K562 (cell line): ENCODE results near the gene LGALS16. TPM values are rescaled to one million over a fixed set of nuclear protein-coding genes. Genes with fewer than 3 reads are reported as not detected.

Source experiments
- ATAC-seq: fragments of 200-7000 bp; cut with Tn5 transposase; 3 replicates; pipeline ENCODE4 v1.9.1; 2020; ENCODE audit warnings: moderate library complexity
- BruUV-seq: library from RNA; stranded (reverse); fragments of 400-500 nt; replicated peaks from 2 replicates; lab custom pipeline; 2021; lab: Mats Ljungman, UMichigan
- CTCF ChIA-PET: fragments of 300-600 bp; formaldehyde crosslinking; extraction: SDS; loops from one replicate; lab custom pipeline; 2021; ENCODE audit warnings: low intra/inter-chr PET ratio; lab: Yijun Ruan, JAX
- POLR2A ChIA-PET: fragments of 300-600, 350-650 bp; sonication (Branson Sonifier 250); formaldehyde crosslinking; extraction: SDS; loops from one replicate; lab custom pipeline; 2021; ENCODE audit warnings: antibody characterized with exemption, inconsistent platforms; lab: Yijun Ruan, JAX
- DNase-seq, 4 experiments: peaks; one replicate each; pipeline versions ENCODE4 v3.0.0 to v3.0.0-alpha.2; 2011 to 2018; ENCODE audit warnings: low spot score in 3 of 4, mixed read lengths in 3 of 4; ENCODE audit errors: extremely low read depth in 1 of 4
- FAIRE-seq: peaks from 2 replicates; lab custom pipeline; 2011; peaks lifted over from hg19 to GRCh38; lab: Jason Lieb, UNC
- H2AFZ ChIP-seq: 2 replicates; pipeline ENCODE4 v1.6.0; 2011; ENCODE audit warnings: low read depth, low read length, control low read depth, inconsistent platforms
- H3K27ac ChIP-seq: fragments of 200-600 bp; 3 replicates; pipeline ENCODE4 v1.8.0; 2011; ENCODE audit warnings: low read depth, mild to moderate bottlenecking, control low read depth, inconsistent platforms, low read length, moderate library complexity, mixed read lengths; ENCODE audit errors: extremely low read depth
- H3K27me3 ChIP-seq, 2 experiments: fragments of 300-600 bp in 1 of 2; 2 replicates in 1 of 2; 3 replicates in 1 of 2; pipeline versions ENCODE4 v1.6.0 to v1.8.0; 2011; ENCODE audit warnings: inconsistent platforms in 2 of 2, low read length in 2 of 2, mild to moderate bottlenecking in 1 of 2, mixed read lengths in 1 of 2, moderate library complexity in 1 of 2; ENCODE audit not compliant: control insufficient read depth in 2 of 2, insufficient read depth in 2 of 2
- H3K36me3 ChIP-seq: fragments of 300-600 bp; 3 replicates; pipeline ENCODE4 v1.8.0; 2011; ENCODE audit warnings: mild to moderate bottlenecking, low read length, inconsistent platforms; ENCODE audit not compliant: control insufficient read depth, insufficient read depth
- H3K4me1 ChIP-seq, 2 experiments: fragments of 200-600 bp in 1 of 2; replicated peaks in 1 of 2; 2 replicates in 1 of 2; 3 replicates in 1 of 2; pipeline versions ENCODE4 v1.5.1 to v1.8.0; 2011; ENCODE audit warnings: inconsistent platforms in 2 of 2, low read length in 2 of 2, mild to moderate bottlenecking in 1 of 2, mixed read lengths in 1 of 2, moderate library complexity in 1 of 2; ENCODE audit not compliant: control insufficient read depth in 2 of 2, insufficient read depth in 2 of 2
- H3K4me2 ChIP-seq: 2 replicates; pipeline ENCODE4 v1.6.1; 2011; ENCODE audit warnings: low read length, control low read depth, inconsistent platforms, mixed read lengths; ENCODE audit not compliant: insufficient read depth
- H3K4me3 ChIP-seq: fragments of 200-600 bp; sonication (generic), shearing (Covaris generic); 2 replicates; pipeline ENCODE4 v1.5.1; 2016; ENCODE audit warnings: control low read depth, inconsistent platforms
- H3K79me2 ChIP-seq: fragments of 200-600 bp; 3 replicates; pipeline ENCODE4 v1.8.0; 2011; ENCODE audit warnings: low read length, inconsistent platforms; ENCODE audit not compliant: control insufficient read depth, insufficient read depth
- H3K9ac ChIP-seq, 2 experiments: 2 replicates each; pipeline versions ENCODE4 v1.6.0 to v1.6.1; 2011; ENCODE audit warnings: low read depth in 2 of 2, low read length in 2 of 2, control low read depth in 1 of 2, inconsistent platforms in 1 of 2, mild to moderate bottlenecking in 1 of 2, mixed read lengths in 1 of 2; ENCODE audit not compliant: insufficient read depth in 1 of 2
- H3K9me1 ChIP-seq: one replicate; pipeline ENCODE4 v1.6.0; 2011; ENCODE audit warnings: inconsistent platforms, mild to moderate bottlenecking, low read length, moderate library complexity; ENCODE audit not compliant: control insufficient read depth, insufficient read depth
- H3K9me3 ChIP-seq: replicated peaks from 2 replicates; pipeline ENCODE4 v1.5.1; 2011; ENCODE audit warnings: low read depth, low read length, inconsistent platforms; ENCODE audit not compliant: control insufficient read depth, insufficient read depth
- H4K20me1 ChIP-seq: replicated peaks from 2 replicates; pipeline ENCODE4 v1.6.1; 2011; ENCODE audit warnings: low read length, inconsistent platforms, mixed read lengths; ENCODE audit not compliant: control insufficient read depth, insufficient read depth
- ARHGAP35 ChIP-seq: fragments of 450-650 bp; IDR thresholded peaks from 2 replicates; pipeline ENCODE4 v1.6.1; 2018; ENCODE audit not compliant: partially characterized antibody
- ETV6 ChIP-seq, 3 experiments: fragments of 150-350 bp in 1 of 3; sonication (generic) in 1 of 3; formaldehyde crosslinking in 1 of 3; IDR thresholded peaks; 2 replicates each; pipeline versions ENCODE4 v1.6.1 to v1.8.0; 2014 to 2022; ENCODE audit warnings: borderline replicate concordance in 2 of 3, low read depth in 2 of 3, antibody characterized with exemption in 1 of 3, low read length in 1 of 3, mild to moderate bottlenecking in 1 of 3, missing genetic modification reagents in 1 of 3
- GABPB1 ChIP-seq: sonication (generic); formaldehyde crosslinking; IDR thresholded peaks from 2 replicates; pipeline ENCODE4 v1.8.0; 2022; ENCODE audit warnings: mild to moderate bottlenecking, missing genetic modification reagents
- HDAC1 ChIP-seq, 2 experiments: fragments of 450-650 bp; IDR thresholded peaks; 2 replicates each; pipeline ENCODE4 v1.6.1; 2016 to 2017; ENCODE audit warnings: inconsistent platforms in 1 of 2, mild to moderate bottlenecking in 1 of 2, moderate library complexity in 1 of 2
- KLF6 ChIP-seq: fragments of 250-450 bp; sonication (Bioruptor Pico); IDR thresholded peaks from 2 replicates; pipeline ENCODE4 v1.4.0; 2020; ENCODE audit warnings: mild to moderate bottlenecking, moderate library complexity, borderline replicate concordance
- LEF1 ChIP-seq: fragments of 450-650 bp; IDR thresholded peaks from 2 replicates; pipeline ENCODE4 v1.6.1; 2016; ENCODE audit warnings: mild to moderate bottlenecking
- POLR2AphosphoS2 ChIP-seq: IDR thresholded peaks from 2 replicates; pipeline ENCODE4 v1.6.1; 2012; ENCODE audit warnings: low read length, improper control_type of control experiment
- SPI1 ChIP-seq: IDR thresholded peaks from 2 replicates; pipeline ENCODE4 v1.6.1; 2011; ENCODE audit warnings: low read depth, low read length, control low read depth, borderline replicate concordance
- WGBS: fragments of 100-300 bp; shearing (Covaris generic); methylation state at CpG from one replicate; pipeline ENCODE4 v1.1.6; 2016; ENCODE audit warnings: low coverage, mixed read lengths; ENCODE audit not compliant: insufficient coverage; ENCODE audit errors: missing lambda C conversion rate; 5-methylcytosine and 5-hydroxymethylcytosine counted together
- in situ Hi-C: fragments of 300-500 bp; cut with MboI; formaldehyde crosslinking; loops from 4 replicates; pipeline ENCODE4 v1.15.0; 2018; ENCODE audit warnings: inconsistent platforms, mixed read lengths
- intact Hi-C: fragments of 100-400 bp; cut with micrococcal nuclease; formaldehyde crosslinking; loops from 2 replicates; pipeline ENCODE4 v1.14.2; 2022
- polyA plus RNA-seq, 8 experiments: library from polyadenylated mRNA; depleted of rRNA in 4 of 8; stranded (reverse) in 5 of 8; unstranded in 3 of 8; fragments of >200 nt; fragmentation: Nextera tagmentation in 2 of 8; fragmentation: Illumina TruSeq in 1 of 8; extraction: Ambion mirVana in 2 of 8; extraction: Trizol in 1 of 8; gene quantifications; 2 replicates each; pipeline versions ENCODE4 v1.2.1 to v1.2.3, GENCODE V29; 2011 to 2014; ENCODE audit warnings: inconsistent platforms in 1 of 8, missing spikeins in 1 of 8
- small RNA-seq: library from RNA; depleted of rRNA; stranded (forward); fragments of <200 nt; gene quantifications from one replicate; pipeline ENCODE3, GENCODE V24; 2014
- total RNA-seq, 7 experiments: library from RNA; depleted of rRNA in 6 of 7; stranded (reverse); fragments of >200 nt in 6 of 7; fragmentation: Illumina TruSeq in 2 of 7; extraction: Trizol in 2 of 7; gene quantifications; 2 replicates each; pipeline versions ENCODE4 v1.2.1 to v1.2.3, GENCODE V29; 2011 to 2021; ENCODE audit warnings: low replicate concordance in 1 of 7

The LGALS16 gene
- total and polyA plus RNA-seq, 9 of the 15 experiments (the other 6 are each of a cell fraction or from before 2014, with no cell fraction given), result not detected

DNA sequence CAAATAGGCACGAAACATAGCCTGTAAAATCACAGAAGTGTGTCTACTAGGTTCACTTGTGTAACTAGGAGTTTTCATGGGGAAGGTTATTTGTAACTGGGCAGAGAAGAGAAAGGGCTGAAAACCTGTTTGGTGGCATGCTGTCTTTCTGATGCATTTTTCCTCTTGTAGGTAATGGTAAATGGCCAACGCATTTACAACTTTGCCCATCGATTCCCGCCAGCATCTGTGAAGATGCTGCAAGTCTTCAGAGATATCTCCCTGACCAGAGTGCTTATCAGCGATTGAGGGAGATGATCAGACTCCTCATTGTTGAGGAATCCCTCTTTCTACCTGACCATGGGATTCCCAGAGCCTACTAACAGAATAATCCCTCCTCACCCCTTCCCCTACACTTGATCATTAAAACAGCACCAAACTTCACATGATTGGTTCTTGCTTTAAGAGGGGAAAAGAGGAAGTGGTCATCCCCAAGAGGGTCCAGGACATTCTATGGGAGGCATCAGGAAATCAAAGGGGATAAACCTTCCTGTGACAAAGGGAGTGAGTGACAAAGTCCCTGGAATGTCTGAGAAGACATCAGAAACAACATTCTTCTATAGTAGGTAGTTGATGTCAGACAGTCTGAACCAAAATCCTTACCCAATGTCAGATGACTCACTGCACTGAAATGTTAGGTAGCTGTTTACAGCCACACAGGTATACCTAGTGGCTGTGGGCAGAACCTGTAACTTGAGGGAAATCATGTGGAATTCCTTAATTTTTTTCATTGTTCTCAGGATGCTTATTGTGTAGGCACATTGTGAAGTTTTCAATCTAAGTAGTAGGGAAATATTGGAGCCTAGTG, 53.5 kb downstream of the LGALS16 start:
- Histone ChIP-seq H3K4me1 (no peaks in the 10 kb centered on the region), H3K9me1 (no peaks in the 10 kb centered on the region), H3K9ac (no peak overlapping the region), H3K27ac (no peak overlapping the region), H3K4me2 (no peak overlapping the region), H3K36me3 (no peaks in the 10 kb centered on the region), H3K9me3 (no peaks in the 10 kb centered on the region), H3K27me3 (peaks cover 3 to 6% of the 10 kb centered on the region in 2 experiments; a peak in 3 of 5 replicates), H3K79me2 (no peaks in the 10 kb centered on the region), H3K4me3 (no peak overlapping the region), H4K20me1 (no peaks in the 10 kb centered on the region; the same call in 1 of the 2 replicates), H2AFZ (no peak overlapping the region)
- intact Hi-C loops (no loop called here), in situ Hi-C loops (no loop called here)
- TF ChIP-seq POLR2AphosphoS2 (no peak), SPI1 (peak; percentile 69; the same call in 1 of the 2 replicates), KLF6 (CRISPR knock-in tag) (no peak), HDAC1 (IDR thresholded peaks at IDR 0.05) (no peak), GABPB1 (CRISPR knock-in tag) (no peak), ARHGAP35 (no peak), LEF1 (no peak), ETV6 (IDR thresholded peaks at IDR 0.05; ENCODE audit: borderline replicate concordance in 1 of 2, low read depth in 2 of 2, low read length in 1 of 2) (no peak), ETV6 (CRISPR knock-in tag; IDR thresholded peaks at IDR 0.05; ENCODE audit: borderline replicate concordance) (no peak)
- no TSS peak for BruUV-seq
- ATAC-seq (no peak), DNase-seq (no peak), FAIRE-seq (no peak)
- POLR2A ChIA-PET, result no interaction called here
- CTCF ChIA-PET, result no interaction called here
- WGBS, result 0% methylated on average over 5 of the region's 5 CpGs

Small RNA genes within 50 kb of the gene (small RNA-seq; reads per million reads assigned to genes)
- gene AC005176.2, result not detected
- gene RPS29P27, result not detected
- gene RPS29P30, result not detected

Other genes with a start within 250 kb of the LGALS16 start
Only the 7 nearest of the 15 such genes appear.
- gene SELENOV, start 140.8 kb upstream of the LGALS16 start, total RNA-seq (2014; rRNA removed), result not detected in 2 replicates
- not detected in 2 replicates for gene SELENOV, start 140.8 kb upstream of the LGALS16 start, total RNA-seq (2014; rRNA removed; fragmentation: Illumina TruSeq; extraction: Trizol)
- gene SELENOV, start 140.8 kb upstream of the LGALS16 start, total RNA-seq (2015; rRNA removed; fragmentation: Illumina TruSeq; extraction: Trizol), result not detected in 2 replicates
- gene SELENOV, start 140.8 kb upstream of the LGALS16 start, total RNA-seq (2021), result 0.09 and 0.20 TPM in 2 replicates
- 0.15 TPM in 1 of 2 replicates, not detected in the other for gene SELENOV, start 140.8 kb upstream of the LGALS16 start, polyA plus RNA-seq (2011; rRNA removed)
- gene SELENOV, start 140.8 kb upstream of the LGALS16 start, polyA plus RNA-seq (2014; fragmentation: Illumina TruSeq; extraction: Trizol), result 0.08 and 0.09 TPM in 2 replicates
- gene SELENOV, start 140.8 kb upstream of the LGALS16 start, polyA plus RNA-seq (2014; fragmentation: Nextera tagmentation; extraction: Ambion mirVana), result under 1 TPM; 0.04 to 0.06 TPM
- gene SELENOV, start 140.8 kb upstream of the LGALS16 start, polyA plus RNA-seq (2014; rRNA removed), result 0.05 TPM in 1 of 2 replicates, not detected in the other
- gene EID2B, start 123.1 kb upstream of the LGALS16 start, total RNA-seq (2014; rRNA removed), result 4.8 and 5.1 TPM in 2 replicates
- gene EID2B, start 123.1 kb upstream of the LGALS16 start, total RNA-seq (2014; rRNA removed; fragmentation: Illumina TruSeq; extraction: Trizol), result 3.9 and 4.8 TPM in 2 replicates
- gene EID2B, start 123.1 kb upstream of the LGALS16 start, total RNA-seq (2015; rRNA removed; fragmentation: Illumina TruSeq; extraction: Trizol), result 2.9 and 3.5 TPM in 2 replicates
- gene EID2B, start 123.1 kb upstream of the LGALS16 start, total RNA-seq (2021), result 3.9 and 4.2 TPM in 2 replicates
- gene EID2B, start 123.1 kb upstream of the LGALS16 start, polyA plus RNA-seq (2011; rRNA removed), result 7.9 and 9.3 TPM in 2 replicates
- 2.0 and 2.8 TPM in 2 replicates for gene EID2B, start 123.1 kb upstream of the LGALS16 start, polyA plus RNA-seq (2014; fragmentation: Illumina TruSeq; extraction: Trizol)
- gene EID2B, start 123.1 kb upstream of the LGALS16 start, polyA plus RNA-seq (2014; fragmentation: Nextera tagmentation; extraction: Ambion mirVana), result 1 to 10 TPM; 4.9 to 5.4 TPM
- 8.8 and 9.8 TPM in 2 replicates for gene EID2B, start 123.1 kb upstream of the LGALS16 start, polyA plus RNA-seq (2014; rRNA removed)
- gene EID2, start 115.8 kb upstream of the LGALS16 start, total RNA-seq (2014; rRNA removed), result 18.5 and 20.8 TPM in 2 replicates
- 10.9 and 11.7 TPM in 2 replicates for gene EID2, start 115.8 kb upstream of the LGALS16 start, total RNA-seq (2014; rRNA removed; fragmentation: Illumina TruSeq; extraction: Trizol)
- 9.9 and 11.3 TPM in 2 replicates for gene EID2, start 115.8 kb upstream of the LGALS16 start, total RNA-seq (2015; rRNA removed; fragmentation: Illumina TruSeq; extraction: Trizol)
- 13.8 and 14.6 TPM in 2 replicates for gene EID2, start 115.8 kb upstream of the LGALS16 start, total RNA-seq (2021)
- gene EID2, start 115.8 kb upstream of the LGALS16 start, polyA plus RNA-seq (2011; rRNA removed), result 7.3 and 12.4 TPM in 2 replicates
- gene EID2, start 115.8 kb upstream of the LGALS16 start, polyA plus RNA-seq (2014; fragmentation: Illumina TruSeq; extraction: Trizol), result 8.2 and 9.6 TPM in 2 replicates
- gene EID2, start 115.8 kb upstream of the LGALS16 start, polyA plus RNA-seq (2014; fragmentation: Nextera tagmentation; extraction: Ambion mirVana), result 1 to 10 TPM; 2.5 to 2.7 TPM
- gene EID2, start 115.8 kb upstream of the LGALS16 start, polyA plus RNA-seq (2014; rRNA removed), result 18.5 and 23.6 TPM in 2 replicates
- gene LGALS13, start 53.4 kb upstream of the LGALS16 start, total RNA-seq (2014; rRNA removed), result not detected in 2 replicates
- gene LGALS13, start 53.4 kb upstream of the LGALS16 start, total RNA-seq (2014; rRNA removed; fragmentation: Illumina TruSeq; extraction: Trizol), result not detected in 2 replicates
- gene LGALS13, start 53.4 kb upstream of the LGALS16 start, total RNA-seq (2015; rRNA removed; fragmentation: Illumina TruSeq; extraction: Trizol), result 0.43 TPM in 1 of 2 replicates, not detected in the other
- not detected in 2 replicates for gene LGALS13, start 53.4 kb upstream of the LGALS16 start, total RNA-seq (2021)
- gene LGALS13, start 53.4 kb upstream of the LGALS16 start, polyA plus RNA-seq (2011; rRNA removed), result not detected in 2 replicates
- not detected in 2 replicates for gene LGALS13, start 53.4 kb upstream of the LGALS16 start, polyA plus RNA-seq (2014; fragmentation: Illumina TruSeq; extraction: Trizol)
- under 1 TPM in 1 of 2 experiments, not detected in 1; 0.11 TPM for gene LGALS13, start 53.4 kb upstream of the LGALS16 start, polyA plus RNA-seq (2014; fragmentation: Nextera tagmentation; extraction: Ambion mirVana)
- gene LGALS13, start 53.4 kb upstream of the LGALS16 start, polyA plus RNA-seq (2014; rRNA removed), result not detected in 2 replicates
- gene LGALS14, start 48.6 kb downstream of the LGALS16 start, total RNA-seq (2014; rRNA removed), result not detected in 2 replicates
- gene LGALS14, start 48.6 kb downstream of the LGALS16 start, total RNA-seq (2014; rRNA removed; fragmentation: Illumina TruSeq; extraction: Trizol), result not detected in 2 replicates
- gene LGALS14, start 48.6 kb downstream of the LGALS16 start, total RNA-seq (2015; rRNA removed; fragmentation: Illumina TruSeq; extraction: Trizol), result not detected in 2 replicates
- gene LGALS14, start 48.6 kb downstream of the LGALS16 start, total RNA-seq (2021), result not detected in 2 replicates
- gene LGALS14, start 48.6 kb downstream of the LGALS16 start, polyA plus RNA-seq (2011; rRNA removed), result not detected in 2 replicates
- gene LGALS14, start 48.6 kb downstream of the LGALS16 start, polyA plus RNA-seq (2014; fragmentation: Illumina TruSeq; extraction: Trizol), result not detected in 2 replicates
- not detected for gene LGALS14, start 48.6 kb downstream of the LGALS16 start, polyA plus RNA-seq (2014; fragmentation: Nextera tagmentation; extraction: Ambion mirVana)
- not detected in 2 replicates for gene LGALS14, start 48.6 kb downstream of the LGALS16 start, polyA plus RNA-seq (2014; rRNA removed)
- 0.86 TPM in 1 of 2 replicates, not detected in the other for gene CLC, start 82.1 kb downstream of the LGALS16 start, total RNA-seq (2014; rRNA removed)
- gene CLC, start 82.1 kb downstream of the LGALS16 start, total RNA-seq (2014; rRNA removed; fragmentation: Illumina TruSeq; extraction: Trizol), result 0.44 TPM in 1 of 2 replicates, not detected in the other
- 0.51 TPM in 1 of 2 replicates, not detected in the other for gene CLC, start 82.1 kb downstream of the LGALS16 start, total RNA-seq (2015; rRNA removed; fragmentation: Illumina TruSeq; extraction: Trizol)
- gene CLC, start 82.1 kb downstream of the LGALS16 start, total RNA-seq (2021), result 0.83 TPM in 1 of 2 replicates, not detected in the other
- gene CLC, start 82.1 kb downstream of the LGALS16 start, polyA plus RNA-seq (2011; rRNA removed), result 1.3 TPM in 1 of 2 replicates, not detected in the other
- 0.44 TPM in 1 of 2 replicates, not detected in the other for gene CLC, start 82.1 kb downstream of the LGALS16 start, polyA plus RNA-seq (2014; fragmentation: Illumina TruSeq; extraction: Trizol)
- under 1 TPM; 0.62 to 0.72 TPM for gene CLC, start 82.1 kb downstream of the LGALS16 start, polyA plus RNA-seq (2014; fragmentation: Nextera tagmentation; extraction: Ambion mirVana)
- gene CLC, start 82.1 kb downstream of the LGALS16 start, polyA plus RNA-seq (2014; rRNA removed), result 0.22 and 1.1 TPM in 2 replicates
- gene LEUTX, start 122.9 kb downstream of the LGALS16 start, total RNA-seq (2014; rRNA removed), result not detected in 2 replicates
- not detected in 2 replicates for gene LEUTX, start 122.9 kb downstream of the LGALS16 start, total RNA-seq (2014; rRNA removed; fragmentation: Illumina TruSeq; extraction: Trizol)
- not detected in 2 replicates for gene LEUTX, start 122.9 kb downstream of the LGALS16 start, total RNA-seq (2015; rRNA removed; fragmentation: Illumina TruSeq; extraction: Trizol)
- gene LEUTX, start 122.9 kb downstream of the LGALS16 start, total RNA-seq (2021), result not detected in 2 replicates
- not detected in 2 replicates for gene LEUTX, start 122.9 kb downstream of the LGALS16 start, polyA plus RNA-seq (2011; rRNA removed)
- gene LEUTX, start 122.9 kb downstream of the LGALS16 start, polyA plus RNA-seq (2014; fragmentation: Illumina TruSeq; extraction: Trizol), result not detected in 2 replicates
- gene LEUTX, start 122.9 kb downstream of the LGALS16 start, polyA plus RNA-seq (2014; fragmentation: Nextera tagmentation; extraction: Ambion mirVana), result not detected
- not detected in 2 replicates for gene LEUTX, start 122.9 kb downstream of the LGALS16 start, polyA plus RNA-seq (2014; rRNA removed)